Gastrocnemius medialis (tissue), 4 donors: ENCODE data around the gene BDH1. TPM values are rescaled to one million over a fixed set of nuclear protein-coding genes. Genes with fewer than 3 reads are reported as not detected.

ENCODE experiments used
- ATAC-seq, 2 donors: fragments of 150-250 bp; one replicate each; pipeline ENCODE4 v1.9.1; 2016
- DNase-seq, 2 donors: peaks; one replicate each; pipeline ENCODE4 v3.0.0-alpha.2; 2019
- H3K27ac ChIP-seq, 4 donors: fragments of 200-600 bp; sonication (generic); 1 replicate in 1 of 4; 2 replicates in 3 of 4; pipeline ENCODE4 v1.5.1; 2016 to 2018; ENCODE audit warnings: mild to moderate bottlenecking in 2 of 4, moderate library complexity in 1 of 4
- H3K27me3 ChIP-seq, 3 donors: fragments of 200-600 bp; sonication (generic) in 2 of 3; 1 replicate in 1 of 3; 2 replicates in 2 of 3; pipeline versions ENCODE4 v1.5.1 to v1.6.0; 2016 to 2019; ENCODE audit warnings: mild to moderate bottlenecking in 1 of 3, moderate library complexity in 1 of 3
- H3K36me3 ChIP-seq, 2 donors: fragments of 200-600 bp; sonication (generic) in 1 of 2; one replicate each; pipeline ENCODE4 v1.5.1; 2017 to 2018
- H3K4me1 ChIP-seq, 2 donors: fragments of 200-600 bp; sonication (generic) in 1 of 2; one replicate each; pipeline ENCODE4 v1.5.1; 2016 to 2017; ENCODE audit warnings: mild to moderate bottlenecking in 2 of 2
- H3K4me3 ChIP-seq, 4 donors: fragments of 200-600 bp; sonication (generic) in 3 of 4; 1 replicate in 1 of 4; 2 replicates in 3 of 4; pipeline ENCODE4 v1.5.1; 2016 to 2019; ENCODE audit warnings: mild to moderate bottlenecking in 2 of 4
- H3K9me3 ChIP-seq, 3 donors: fragments of 200-600 bp; sonication (generic) in 2 of 3; 1 replicate in 1 of 3; 2 replicates in 2 of 3; pipeline ENCODE4 v1.5.1; 2016 to 2019
- CTCF ChIP-seq, 5 experiments: fragments of 450-650 bp in 3 of 5; fragments of 200-600 bp in 2 of 5; sonication (generic) in 2 of 5; IDR thresholded peaks in 4 of 5; conservative IDR thresholded peaks in 1 of 5; 1 replicate in 4 of 5; 2 replicates in 1 of 5; pipeline ENCODE4 v1.5.1; 2016 to 2019; ENCODE audit warnings: antibody characterized with exemption in 5 of 5, mild to moderate bottlenecking in 3 of 5, moderate library complexity in 3 of 5
- POLR2A ChIP-seq, 2 donors: fragments of 450-650 bp; IDR thresholded peaks; one replicate each; pipeline ENCODE4 v1.6.1; 2017; ENCODE audit warnings: antibody characterized with exemption in 2 of 2, mild to moderate bottlenecking in 2 of 2, moderate library complexity in 2 of 2
- in situ Hi-C, 4 donors: fragments of 200-750 bp; cut with MboI; loops; one replicate each; pipeline versions ENCODE4 v1.15.0 to v1.8.0; 2017; ENCODE audit warnings: low sequenced_read_pairs in 4 of 4
- intact Hi-C: fragments of 100-400 bp; cut with DNase I; formaldehyde crosslinking; loops from one replicate; pipeline ENCODE4 v1.15.1; 2023; ENCODE audit warnings: low total_unique reads
- total RNA-seq, 4 donors: library from RNA; depleted of rRNA; stranded (reverse); fragments of >200 nt; gene quantifications; one replicate each; pipeline versions ENCODE4 v1.1.0 to v1.2.3, GENCODE V29; 2016

Gene BDH1
- total RNA-seq, 4 donors from 2014 or later: 7.1 to 9.5 (median 8.9) TPM

DNA sequence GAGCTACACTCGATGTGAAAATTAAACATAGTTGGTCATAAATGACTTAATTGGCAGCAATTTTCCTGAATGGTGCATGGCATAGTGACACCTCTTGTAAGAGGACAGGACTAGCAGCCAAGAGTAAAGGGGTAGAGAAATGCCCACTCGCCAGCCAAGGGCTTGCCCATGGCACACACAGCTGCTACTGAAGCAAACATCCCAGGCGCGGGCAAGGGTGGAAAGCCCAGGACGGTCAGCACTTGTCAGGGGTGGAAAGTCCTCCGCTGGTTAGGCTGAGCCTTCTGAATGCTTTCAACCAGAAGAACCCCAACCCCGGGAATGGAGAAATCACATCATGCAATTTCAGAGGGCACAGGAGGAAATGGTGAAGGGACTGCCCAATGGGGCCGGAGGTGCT lies 31.6 kb downstream of the BDH1 start:
- TF ChIP-seq CTCF (IDR thresholded peaks at IDR 0.05 in 4 of 5, conservative IDR thresholded peaks at IDR 0.05 in 1 of 5) (no peak), POLR2A (IDR thresholded peaks at IDR 0.05) (no peak)
- Histone ChIP-seq H3K27me3 (no peaks in the 10 kb centered on the region), H3K4me1 (no peaks in the 10 kb centered on the region), H3K36me3 (no peaks in the 10 kb centered on the region), H3K4me3 (no peak overlapping the region), H3K9me3 (no peaks in the 10 kb centered on the region), H3K27ac (no peak overlapping the region)
- intact Hi-C loops (no loop called here), in situ Hi-C loops (loop anchor here (25.0 kb wide), 2 partner anchors 512 to 537 kb away; no protein-coding TSS in a partner anchor)
- no peak for ATAC-seq
- DNase-seq: no peak

- Histone ChIP-seq H3K4me1 (no peaks in the 10 kb centered on the region), H3K27ac (no peak overlapping the region), H3K4me3 (no peak overlapping the region), H3K36me3 (no peaks in the 10 kb centered on the region), H3K9me3 (no peaks in the 10 kb centered on the region), H3K27me3 (no peaks in the 10 kb centered on the region)
- in situ Hi-C loops (loop anchor here (25.0 kb wide), 2 partner anchors 511 to 536 kb away; no protein-coding TSS in a partner anchor), intact Hi-C loops (no loop called here)
- no peak for TF ChIP-seq CTCF (IDR thresholded peaks at IDR 0.05 in 4 of 5, conservative IDR thresholded peaks at IDR 0.05 in 1 of 5)
- no peak for TF ChIP-seq POLR2A (IDR thresholded peaks at IDR 0.05)
- ATAC-seq (no peak), DNase-seq (no peak)
These were observed 32.2 kb downstream of the BDH1 start for GRCh38 chr3:197523526-197523925.

- in situ Hi-C loops (loop anchor here (25.0 kb wide), 2 partner anchors 511 to 536 kb away; no protein-coding TSS in a partner anchor), intact Hi-C loops (no loop called here)
- no peak overlapping the region for H3K4me3 ChIP-seq
- no peak for ATAC-seq
- no peak overlapping the region for H3K27ac ChIP-seq
- no peak for TF ChIP-seq CTCF (IDR thresholded peaks at IDR 0.05 in 4 of 5, conservative IDR thresholded peaks at IDR 0.05 in 1 of 5)
- TF ChIP-seq POLR2A (IDR thresholded peaks at IDR 0.05): no peak
- no peaks in the 10 kb centered on the region for H3K27me3 ChIP-seq
- H3K36me3 ChIP-seq: no peaks in the 10 kb centered on the region
- no peaks in the 10 kb centered on the region for H3K4me1 ChIP-seq
- H3K9me3 ChIP-seq: no peaks in the 10 kb centered on the region
- no peak for DNase-seq
These were observed 32.8 kb downstream of the BDH1 start for GRCh38 chr3:197522881-197523441.

DNA sequence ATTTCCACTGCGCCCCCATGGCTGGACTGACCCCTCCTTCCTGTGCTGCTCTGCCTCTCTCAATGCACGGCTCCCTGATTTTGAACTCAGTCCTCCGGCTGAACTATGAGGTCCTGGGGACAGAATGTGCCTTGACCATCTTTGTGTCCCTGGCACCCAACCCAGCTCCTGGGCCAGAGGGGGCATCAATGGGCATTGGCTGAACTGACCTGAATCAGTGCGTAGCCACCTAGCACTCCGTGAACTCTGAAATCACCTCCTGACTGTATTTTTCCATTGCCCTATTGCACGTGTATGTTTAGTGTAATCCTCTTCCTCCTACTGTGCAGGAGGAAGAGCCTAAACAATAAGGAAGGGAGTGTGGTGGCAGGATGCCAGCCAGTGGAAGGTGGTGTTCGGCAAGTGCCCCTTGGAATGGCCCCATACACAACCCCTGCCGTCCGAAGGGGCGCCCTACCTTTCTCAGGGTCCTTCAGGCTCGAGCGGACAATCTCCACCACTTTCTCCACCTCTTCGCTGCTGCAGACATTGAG lies 33.5 kb downstream of the BDH1 start:
- DNase-seq (no peak), ATAC-seq (no peak)
- in situ Hi-C loops: loop anchor here (25.0 kb wide), 2 partner anchors 510 to 535 kb away; no protein-coding TSS in a partner anchor

More for the DNA sequence above, 33.5 kb downstream of the BDH1 start:
- no peaks in the 10 kb centered on the region for H3K36me3 ChIP-seq
- no peak overlapping the region for H3K4me3 ChIP-seq
- no peaks in the 10 kb centered on the region for H3K9me3 ChIP-seq
- H3K27me3 ChIP-seq: no peaks in the 10 kb centered on the region
- no peaks in the 10 kb centered on the region for H3K4me1 ChIP-seq
- TF ChIP-seq CTCF (IDR thresholded peaks at IDR 0.05 in 4 of 5, conservative IDR thresholded peaks at IDR 0.05 in 1 of 5): no peak
- TF ChIP-seq POLR2A (IDR thresholded peaks at IDR 0.05): no peak
- intact Hi-C loops: no loop called here
- H3K27ac ChIP-seq: no peak overlapping the region
